ENCODE results near the gene GSTM4.

The GSTM4 gene

GRCh38 chr1:109655615-109656519, at the start of gene GSTM4:
Gene GSTM4 (plus strand): TSS chr1:109656099. CDS start chr1:109656390, 291 bp downstream.
- DNase-seq (ENCODE audit: low read depth, low spot score) = peak; percentile 90

DNA sequence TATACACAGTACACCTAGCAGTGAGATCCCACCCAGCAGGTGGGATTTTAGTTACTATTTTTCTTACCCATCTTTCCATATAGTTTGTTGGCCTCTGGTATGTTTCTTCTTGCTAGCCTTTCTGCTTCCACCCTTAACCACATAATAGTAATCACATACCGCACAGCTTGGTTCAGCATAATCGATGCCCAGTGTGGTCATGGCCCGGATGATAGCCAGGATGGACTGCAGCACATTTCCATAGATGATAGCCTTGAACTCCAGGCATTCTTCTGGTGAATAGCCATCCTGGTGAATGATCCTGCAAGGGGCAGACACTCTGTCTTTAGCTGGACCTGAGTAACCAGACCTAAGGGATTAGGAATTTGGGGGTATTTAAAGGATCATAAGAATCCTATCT, 46.0 kb upstream of the GSTM4 start:
- DNase-seq (ENCODE audit: low read depth, low spot score) = no peak

GRCh38 chr1:109610609-109611307, 45.1 kb upstream of the GSTM4 start:
- DNase-seq (ENCODE audit: low read depth, low spot score) = peak; percentile 55

GRCh38 chr1:109611308-109611990, 44.5 kb upstream of the GSTM4 start:
- DNase-seq (ENCODE audit: low read depth, low spot score) = no peak

DNA sequence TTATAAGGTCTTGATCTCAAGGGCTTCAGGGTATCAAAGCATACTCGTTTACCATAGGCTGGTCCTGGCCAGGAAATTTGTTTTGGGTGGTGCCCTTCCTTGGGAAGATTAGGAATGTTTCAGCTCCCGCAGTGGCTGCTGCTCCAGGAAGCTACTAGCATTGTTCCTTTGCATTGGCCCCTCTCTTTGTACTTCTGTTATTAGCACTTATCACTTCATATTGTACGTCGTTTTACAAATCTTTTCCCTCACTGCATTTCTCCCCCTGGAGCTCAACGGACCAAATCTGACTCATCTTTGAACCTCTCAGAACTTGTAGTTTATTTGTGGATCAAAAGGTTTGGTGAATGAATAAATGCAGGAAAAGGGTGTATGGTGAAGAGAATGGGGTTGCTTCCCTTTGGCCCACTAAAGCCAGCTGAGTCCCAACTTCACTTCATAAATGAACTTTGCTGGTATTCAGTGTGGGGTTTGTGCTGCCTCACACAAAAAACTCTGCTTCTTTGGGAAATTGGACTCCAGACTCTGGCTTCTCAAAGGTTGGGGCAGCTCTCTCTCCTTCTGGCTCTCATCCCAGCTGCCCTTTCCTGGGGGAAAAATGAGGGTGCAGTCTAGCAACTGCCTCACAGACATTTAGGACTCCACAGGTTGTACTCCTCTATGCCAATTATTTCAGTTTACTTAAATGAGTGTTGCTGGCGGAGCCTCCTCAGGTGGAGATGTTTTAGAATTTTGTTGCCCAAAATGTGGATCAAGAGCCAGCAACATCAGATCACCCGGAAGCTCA, 42.3 kb upstream of the GSTM4 start:
- no peak for DNase-seq (ENCODE audit: low read depth, low spot score)

GRCh38 chr1:109615879-109616278, 40.0 kb upstream of the GSTM4 start:
- DNase-seq (ENCODE audit: low read depth, low spot score) = no peak

- DNase-seq (ENCODE audit: low read depth, low spot score) = no peak
Measured at GRCh38 chr1:109616391-109616790, 39.5 kb upstream of the GSTM4 start.

- DNase-seq (ENCODE audit: low read depth, low spot score) = peak; percentile 67
Measured at GRCh38 chr1:109617291-109617801, 38.6 kb upstream of the GSTM4 start.

DNA sequence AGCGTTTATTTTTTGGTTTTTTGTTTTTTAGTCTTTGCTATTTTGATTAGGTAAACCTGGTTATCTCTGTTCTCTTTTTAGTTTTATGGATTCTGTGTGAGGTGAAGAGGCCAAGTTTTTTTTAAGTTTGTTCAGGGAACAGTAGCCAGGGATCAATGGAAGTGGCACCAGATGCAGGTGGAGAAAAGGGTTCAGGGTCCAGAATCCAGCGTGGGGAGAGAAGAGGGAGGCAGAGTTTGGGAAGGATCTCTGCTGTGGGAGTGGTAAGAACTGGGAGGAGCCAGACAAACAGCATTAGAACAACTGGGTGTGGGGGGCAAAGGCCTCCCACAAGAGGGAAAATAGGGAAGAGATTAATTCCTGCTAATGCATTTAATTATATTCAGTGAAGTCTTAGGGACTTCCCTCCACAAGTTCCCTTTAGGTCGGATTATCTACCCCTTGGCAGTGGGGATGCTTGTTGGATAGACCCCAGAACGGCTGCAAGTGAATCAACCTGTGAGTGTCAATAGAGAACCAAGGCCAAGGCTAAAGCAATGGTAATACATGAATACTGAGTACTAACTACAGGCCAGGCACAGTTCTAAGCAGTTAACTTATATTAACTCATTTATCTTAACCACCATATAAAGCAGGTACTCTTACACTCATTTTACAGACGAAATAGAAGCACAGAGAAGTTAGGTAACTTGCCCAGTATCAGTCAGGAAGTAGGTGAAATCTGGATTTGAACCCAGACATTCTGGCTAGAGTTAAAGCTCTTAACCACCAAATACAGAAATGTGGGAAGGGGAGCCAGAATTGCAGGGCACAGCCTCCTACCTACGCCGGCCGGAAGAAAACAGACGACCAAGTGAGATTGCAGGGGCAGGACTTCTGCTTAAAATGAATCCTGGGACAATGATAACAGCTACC, 37.0 kb upstream of the GSTM4 start:
- no peak for DNase-seq (ENCODE audit: low read depth, low spot score)

DNA sequence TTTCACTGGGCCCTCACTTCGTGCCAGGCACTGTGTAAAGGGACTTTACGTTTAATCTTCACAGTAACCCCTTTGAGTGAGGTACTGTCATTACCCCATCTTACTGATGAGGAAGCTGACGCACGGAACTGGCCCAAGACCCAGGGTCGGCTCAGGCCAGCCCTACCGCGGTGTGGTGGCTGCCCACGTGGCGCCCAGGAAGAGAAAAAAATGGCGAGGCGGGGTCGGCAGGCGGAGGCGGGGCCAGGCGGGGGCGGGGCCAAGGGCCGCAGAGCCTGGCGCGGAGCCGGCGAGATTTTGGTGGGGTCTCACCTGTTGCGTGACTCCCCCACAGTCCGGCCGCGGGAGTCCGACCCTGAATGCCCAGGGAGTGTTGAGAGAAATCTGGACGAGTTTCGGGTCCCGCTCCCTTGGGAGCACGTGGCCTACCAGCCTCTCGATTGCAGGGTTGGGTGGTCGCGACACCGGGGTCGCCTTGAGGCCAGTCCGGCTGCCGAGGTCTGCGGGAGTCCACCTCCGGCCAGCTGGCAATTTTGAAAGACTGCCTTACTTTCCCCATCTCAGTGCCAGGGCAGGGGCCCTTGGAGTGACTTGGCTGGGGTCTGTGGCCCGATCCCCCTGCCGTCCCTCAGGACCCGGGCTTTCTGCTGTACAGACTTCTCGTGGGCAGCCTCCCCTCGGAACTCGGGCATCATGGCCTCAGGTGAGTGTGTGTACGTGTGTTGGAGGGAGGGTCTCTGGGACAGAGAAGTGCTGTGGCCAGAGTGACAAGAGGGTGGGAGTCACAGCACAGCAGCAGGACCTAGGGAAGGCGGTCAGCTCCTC, 36.1 kb upstream of the GSTM4 start, which contains the start of the genes AMPD2 and GNAT2:
TSS of gene AMPD2 (plus strand) at position 262 of the 825 bp plus-strand sequence. CDS start 1,339 bp downstream, outside the sequence.
TSS of gene GNAT2 (minus strand) at position 41 of the 825 bp plus-strand sequence. CDS start 6,746 bp downstream, outside the sequence.
- DNase-seq (ENCODE audit: low read depth, low spot score) = peak; percentile 80

GRCh38 chr1:109620401-109620791, 35.5 kb upstream of the GSTM4 start:
- DNase-seq (ENCODE audit: low read depth, low spot score) = peak; percentile 54

GRCh38 chr1:109620841-109621286, 35.0 kb upstream of the GSTM4 start:
- peak; percentile 86 for DNase-seq (ENCODE audit: low read depth, low spot score)

DNA sequence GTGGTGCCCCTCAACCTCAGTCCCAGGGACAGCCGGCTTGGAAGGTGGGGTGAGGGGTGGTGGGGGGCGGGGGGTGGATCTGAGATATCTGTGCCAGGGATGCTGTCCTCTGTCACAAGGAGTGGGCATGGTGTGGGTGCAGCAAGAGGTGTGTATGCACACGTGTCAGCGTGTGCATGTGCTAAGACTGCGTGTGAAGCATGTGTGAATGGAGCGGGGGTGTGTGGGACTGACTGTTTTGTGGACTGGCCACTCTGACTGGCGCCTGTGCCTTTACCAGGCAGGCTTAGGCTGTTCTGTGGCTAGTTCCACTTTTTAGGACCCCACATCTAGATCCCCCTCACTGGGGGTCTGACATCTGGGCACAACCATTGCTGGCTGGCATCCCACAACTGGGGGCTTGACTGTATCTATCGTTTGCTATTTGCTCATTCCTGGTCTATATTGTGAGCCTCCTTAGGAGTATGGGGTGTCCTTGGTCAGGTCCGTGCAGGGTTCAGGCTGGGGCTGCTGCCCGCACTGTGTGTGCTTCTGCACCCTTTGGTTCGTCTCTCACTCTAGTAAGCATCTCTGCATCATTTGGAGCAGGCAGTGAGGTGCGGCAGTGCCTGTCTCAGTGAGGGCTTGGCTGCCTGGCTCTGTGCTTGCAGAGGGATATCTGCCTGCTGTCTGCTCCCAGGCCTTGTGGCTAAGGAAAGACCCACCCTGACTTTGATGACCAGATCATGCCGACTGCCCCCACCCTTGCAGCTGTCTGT, 34.3 kb upstream of the GSTM4 start:
- DNase-seq (ENCODE audit: low read depth, low spot score) = no peak

DNA sequence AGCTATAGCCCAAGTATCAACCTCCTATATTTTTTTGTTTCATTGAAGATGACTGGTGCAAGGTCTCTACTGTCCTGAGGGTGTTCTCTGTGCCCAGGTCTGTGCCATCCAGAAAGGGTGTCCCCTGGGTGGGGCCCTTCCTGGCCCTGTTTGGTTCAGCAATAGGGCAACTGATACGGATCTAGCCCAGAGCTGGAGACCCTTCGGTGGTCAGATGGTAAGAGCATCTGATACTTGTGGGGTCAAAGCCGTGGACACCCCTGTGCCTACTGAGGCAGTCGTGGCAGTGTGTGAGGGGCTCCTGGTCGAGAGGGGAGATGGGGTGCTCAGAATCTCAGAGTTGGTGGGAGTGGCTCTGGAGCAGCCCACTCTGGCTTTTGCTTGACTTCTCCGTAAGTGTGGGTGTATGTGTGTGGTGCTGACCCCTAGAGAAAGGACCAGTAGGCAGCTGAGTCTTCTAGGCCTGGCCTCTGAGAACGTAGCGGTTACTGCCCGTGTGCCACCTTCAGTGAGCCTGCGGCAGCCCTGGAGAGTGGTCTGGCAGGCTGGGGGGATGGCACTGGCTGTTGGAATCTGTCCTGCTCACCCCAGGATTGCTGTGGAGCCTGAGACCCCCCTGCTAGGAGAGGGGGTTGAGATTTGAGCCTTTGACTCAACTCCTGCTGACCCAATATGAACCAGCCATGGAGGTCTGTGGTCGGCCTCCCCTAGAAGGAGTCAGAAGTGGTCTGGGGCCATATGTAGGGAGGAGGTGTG, 33.6 kb upstream of the GSTM4 start:
- no peak for DNase-seq (ENCODE audit: low read depth, low spot score)

GRCh38 chr1:109622895-109623294, 33.0 kb upstream of the GSTM4 start:
- DNase-seq (ENCODE audit: low read depth, low spot score) = no peak

DNA sequence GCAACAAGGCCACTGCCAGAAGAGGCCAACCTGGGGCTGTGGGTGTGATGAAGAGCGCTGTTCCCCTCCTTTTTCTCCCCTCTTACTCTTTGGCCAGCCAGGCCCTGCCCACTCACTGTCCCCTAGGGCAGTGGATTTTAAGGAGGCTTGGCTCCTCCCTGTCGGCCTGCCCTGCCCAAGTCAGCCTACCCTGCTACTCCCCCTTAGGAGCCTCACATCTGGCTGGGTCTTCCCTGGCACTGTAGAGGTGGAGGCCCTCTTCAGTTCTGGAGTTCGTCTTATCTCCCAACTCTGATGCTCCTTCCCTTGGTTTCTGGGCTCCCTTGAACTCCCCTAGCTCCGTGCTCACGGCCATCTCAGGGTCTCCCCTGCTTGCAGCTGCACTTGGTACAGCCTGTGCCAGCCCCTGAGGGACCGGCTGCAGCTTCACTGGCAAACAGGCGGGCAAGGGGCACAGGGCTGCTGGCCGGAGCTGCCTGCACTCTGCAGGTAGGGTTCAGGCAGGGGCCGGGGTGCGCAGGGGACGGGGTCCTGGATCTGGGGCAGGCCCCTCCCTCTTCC, 32.2 kb upstream of the GSTM4 start:
- no peak for DNase-seq (ENCODE audit: low read depth, low spot score)
